Hindlimb muscle (tissue), 1 donor: ENCODE data around the gene MAP3K5. TPM values are rescaled to one million over a fixed set of nuclear protein-coding genes. Genes with fewer than 3 reads are reported as not detected.
"Not testable (repeated sequence)": the region's sequence is repeated elsewhere in the genome, so short reads cannot be mapped to it uniquely, and the experiment has no call there.

Source experiments
- DNase-seq: peaks from one replicate; pipeline ENCODE4 v3.0.0-alpha.2; 2013
- polyA plus RNA-seq: library from polyadenylated mRNA; unstranded; fragments of 120-200 nt; gene quantifications from one replicate; pipeline ENCODE4 v1.2.1, GENCODE V29; 2013; ENCODE audit not compliant: insufficient read length

The MAP3K5 gene
- polyA plus RNA-seq, 1 donor: 3.1 TPM

GRCh38 chr6:136607204-136607931, 184.9 kb downstream of the MAP3K5 start:
- no peak for DNase-seq

GRCh38 chr6:136604928-136605510, 187.3 kb downstream of the MAP3K5 start:
- no peak for DNase-seq

GRCh38 chr6:136604328-136604825, 187.9 kb downstream of the MAP3K5 start:
- DNase-seq: peak; percentile 20

GRCh38 chr6:136600818-136601217, 191.5 kb downstream of the MAP3K5 start:
- no peak for DNase-seq

DNA sequence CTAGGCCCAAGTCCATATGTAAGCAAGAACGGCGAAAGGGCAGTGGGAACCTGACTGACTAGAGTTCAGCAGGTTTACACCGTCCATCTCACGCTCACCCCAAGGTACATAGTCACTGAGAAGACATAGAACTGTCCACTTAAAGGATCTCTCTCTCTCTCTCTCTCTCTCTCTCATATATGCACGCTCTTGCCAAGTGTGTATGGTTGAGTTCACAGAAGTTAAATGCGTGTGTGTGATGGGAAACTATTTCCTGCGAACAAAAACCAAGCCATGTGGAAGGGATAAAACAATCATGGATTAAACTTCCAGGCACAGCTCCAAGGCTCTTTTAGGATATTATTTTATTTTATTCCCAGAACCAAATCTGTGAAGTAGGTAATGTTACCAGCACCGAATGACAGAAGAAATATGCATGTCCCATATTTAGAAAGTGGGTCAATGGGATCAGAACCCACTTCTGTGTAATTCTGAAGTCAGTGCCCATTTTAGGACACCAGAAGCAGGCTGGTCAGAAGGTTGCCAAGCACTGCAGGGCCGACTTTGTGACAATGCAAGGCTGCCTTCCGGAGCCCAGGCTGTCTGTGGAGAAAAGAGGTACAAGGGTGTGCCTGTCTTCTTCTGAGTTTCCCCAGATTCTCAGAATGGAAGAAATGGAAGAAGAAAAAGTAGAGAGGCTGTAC, 192.8 kb downstream of the MAP3K5 start:
- peak; percentile 32 for DNase-seq

DNA sequence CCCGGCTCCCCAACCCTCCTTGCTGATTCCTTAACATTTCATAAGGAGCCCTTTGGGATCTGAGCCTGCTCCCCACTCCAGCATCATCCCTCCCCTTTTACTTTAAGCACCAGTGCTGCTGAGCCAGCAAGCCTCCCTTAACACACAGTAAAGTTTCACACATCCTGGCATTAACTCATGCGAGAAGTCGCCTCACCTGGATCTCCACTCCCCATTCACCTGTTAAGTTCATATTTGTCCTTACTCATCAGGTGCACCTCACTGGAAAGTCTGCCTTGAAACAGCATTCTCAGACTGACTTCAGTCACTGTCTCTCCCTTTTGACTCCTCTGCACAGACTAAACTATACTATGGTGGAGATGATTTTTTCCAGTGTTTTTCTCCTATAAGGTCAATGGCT, 194.2 kb downstream of the MAP3K5 start:
- no peak for DNase-seq

DNA sequence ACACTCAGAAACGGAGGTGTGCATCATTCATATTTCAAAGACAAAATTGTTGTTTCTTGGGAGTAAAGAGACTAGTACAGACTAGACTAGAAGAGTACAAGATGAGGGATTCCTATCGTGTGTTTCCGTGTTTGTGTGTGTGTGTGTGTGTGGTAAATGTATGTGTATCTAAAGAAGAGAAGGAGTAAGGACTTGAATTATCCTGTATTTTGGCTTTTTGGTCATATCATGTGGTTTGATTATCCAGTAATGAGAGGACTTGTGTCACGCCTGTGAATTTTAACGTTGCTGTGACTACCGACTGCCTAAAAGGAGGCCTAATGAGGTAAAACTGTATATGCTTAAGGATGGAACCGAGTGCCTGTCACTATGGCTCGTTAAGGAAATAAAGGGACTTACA, 197.6 kb downstream of the MAP3K5 start:
- DNase-seq: no peak

- no peak for DNase-seq
Measured at GRCh38 chr6:136593748-136594490, 198.4 kb downstream of the MAP3K5 start.

- no peak for DNase-seq
Measured at GRCh38 chr6:136592930-136593673, 199.2 kb downstream of the MAP3K5 start.

GRCh38 chr6:136591617-136592016, 200.7 kb downstream of the MAP3K5 start:
- DNase-seq: no peak

DNA sequence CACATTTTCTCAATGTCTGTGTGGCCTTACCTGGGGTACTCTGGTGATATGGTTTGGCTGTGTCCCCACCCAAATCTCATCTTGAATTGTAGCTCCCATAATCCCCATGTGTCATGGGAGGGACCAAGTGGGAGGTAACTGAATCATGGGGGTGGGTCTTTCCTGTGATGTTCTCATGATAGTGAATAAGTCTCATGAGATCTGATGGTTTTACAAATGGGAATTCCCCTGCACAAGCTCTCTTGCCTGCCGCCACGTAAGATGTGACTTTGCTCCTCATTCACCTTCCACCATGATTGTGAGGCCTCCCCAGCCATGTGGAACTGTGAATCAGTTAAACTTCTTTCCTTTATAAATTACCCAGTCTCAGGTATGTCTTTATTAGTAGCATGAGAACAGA, 201.4 kb downstream of the MAP3K5 start:
- not testable (repeated sequence) for DNase-seq

DNA sequence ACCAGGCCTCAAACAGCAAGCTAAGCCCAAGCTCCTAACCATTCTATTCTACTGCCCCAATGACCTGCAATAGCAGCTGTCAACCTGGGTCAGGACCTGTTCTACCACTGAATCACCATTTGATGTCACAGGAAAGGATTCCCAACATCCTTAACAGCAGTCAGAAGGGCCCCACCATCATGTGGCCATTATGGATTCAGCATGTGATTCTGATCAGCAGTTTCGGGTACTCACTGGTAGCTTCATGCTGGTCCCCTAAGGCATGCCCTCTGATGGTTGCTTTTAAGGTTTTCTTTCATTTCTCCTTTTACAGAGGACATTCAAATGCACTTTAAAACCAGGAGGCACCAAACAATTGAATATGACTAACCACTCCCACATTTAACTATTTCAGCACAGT, 204.8 kb downstream of the MAP3K5 start:
- DNase-seq: no peak

GRCh38 chr6:136586295-136586694, 206.0 kb downstream of the MAP3K5 start:
- DNase-seq: no peak

DNA sequence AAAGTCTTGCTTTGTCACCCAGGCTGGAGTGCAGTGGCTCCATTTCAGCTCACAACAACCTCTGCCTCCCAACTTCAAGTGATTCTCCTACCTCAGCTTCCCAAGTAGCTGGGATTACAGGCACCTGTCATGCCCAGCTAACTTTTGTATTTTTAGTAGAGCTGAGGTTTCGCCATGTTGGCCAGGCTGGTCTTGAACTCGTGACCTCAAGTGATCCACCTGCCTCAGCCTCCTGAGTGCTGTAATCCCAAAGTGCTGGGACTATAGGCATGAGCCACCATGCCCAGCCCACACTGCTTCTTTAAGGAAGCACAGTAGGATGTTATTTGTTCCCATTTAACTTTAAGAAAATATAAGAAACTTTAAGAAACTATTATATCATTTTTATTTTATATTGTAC, 206.8 kb downstream of the MAP3K5 start:
- not testable (repeated sequence) for DNase-seq

DNA sequence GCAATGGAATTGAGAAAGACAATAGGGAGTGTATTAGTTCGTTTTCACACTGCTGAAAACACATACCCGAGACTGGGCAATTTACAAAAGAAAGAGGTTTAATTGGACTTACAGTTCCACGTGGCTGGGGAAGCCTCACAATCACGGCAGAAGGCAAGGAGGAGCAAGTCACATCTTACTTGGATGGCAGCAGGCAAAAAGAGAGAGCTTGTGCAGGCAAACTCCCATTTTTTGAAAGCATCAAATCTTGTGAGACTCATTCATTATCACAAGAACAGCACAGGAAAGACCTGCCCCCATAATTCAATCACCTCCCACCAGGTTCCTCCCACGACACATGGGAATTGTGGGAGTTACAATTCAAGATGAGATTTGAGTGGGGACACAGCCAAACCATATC, 208.0 kb downstream of the MAP3K5 start:
- DNase-seq: not testable (repeated sequence)

GRCh38 chr6:136582711-136583471, 209.4 kb downstream of the MAP3K5 start:
- peak; percentile 14 for DNase-seq

DNA sequence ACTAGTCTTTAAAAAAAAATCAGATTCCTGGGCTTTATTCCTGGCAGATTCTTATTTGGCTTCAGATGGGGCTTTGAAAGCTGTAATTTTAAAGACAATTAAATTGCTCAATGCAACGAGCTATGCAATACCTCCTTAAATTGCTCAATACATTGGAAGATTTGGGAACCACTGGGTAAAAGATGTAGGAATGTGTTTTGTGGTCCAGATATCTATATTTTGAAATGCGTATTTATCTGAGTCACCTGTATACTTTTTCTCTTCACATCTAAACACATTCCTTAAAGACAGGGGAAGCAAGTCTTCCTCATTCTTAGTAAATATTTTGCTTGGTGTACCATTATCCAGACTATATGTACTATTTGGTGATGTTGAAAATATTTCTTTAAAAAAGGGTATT, 212.5 kb downstream of the MAP3K5 start:
- DNase-seq: no peak

GRCh38 chr6:136576821-136577220, 215.5 kb downstream of the MAP3K5 start:
- no peak for DNase-seq

DNA sequence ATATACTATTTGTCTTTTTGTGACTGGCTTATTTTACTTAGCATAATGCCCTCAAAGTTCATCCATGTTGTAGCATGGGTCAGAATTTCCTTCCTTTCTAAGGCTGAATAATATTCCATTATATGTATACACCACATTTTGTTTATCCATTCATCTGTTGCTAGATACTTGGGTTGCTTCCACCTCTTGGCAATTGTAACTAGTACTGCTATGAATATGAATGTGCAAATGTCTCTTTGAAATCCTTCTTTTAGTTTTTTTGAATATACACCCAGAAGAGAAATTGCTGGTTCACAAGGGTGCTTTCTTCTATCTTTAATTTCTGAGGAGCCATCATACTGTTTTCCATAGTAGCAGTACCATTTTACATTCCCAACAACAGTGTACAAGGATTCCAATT, 220.8 kb downstream of the MAP3K5 start:
- DNase-seq: no peak

GRCh38 chr6:136571065-136571464, 221.2 kb downstream of the MAP3K5 start:
- no peak for DNase-seq

GRCh38 chr6:136568129-136568528, 224.1 kb downstream of the MAP3K5 start:
- no peak for DNase-seq
